Neural cell (in vitro differentiated cells): ENCODE data around the gene DCBLD2. TPM values are rescaled to one million over a fixed set of nuclear protein-coding genes. Genes with fewer than 3 reads are reported as not detected.

ENCODE experiments used
- H2AFZ ChIP-seq: fragments of 200-600, 300-800 bp; sonication (generic), shearing (Covaris generic); 2 replicates; pipeline ENCODE4 v1.6.0; 2014; ENCODE audit warnings: low read depth, mild to moderate bottlenecking, antibody characterized with exemption, low read length, moderate library complexity
- H3F3A ChIP-seq: fragments of 200-600 bp; shearing (Covaris generic); 2 replicates; pipeline ENCODE4 v1.6.1; 2016; ENCODE audit warnings: mild to moderate bottlenecking, moderate library complexity, mixed read lengths, antibody characterized with exemption, low read length; ENCODE audit not compliant: insufficient read depth, poor library complexity, severe bottlenecking
- H3K27ac ChIP-seq: fragments of 200-600, 300-800 bp; sonication (generic), shearing (Covaris generic); 2 replicates; pipeline ENCODE4 v1.5.1; 2014; ENCODE audit warnings: mild to moderate bottlenecking, low read length, moderate library complexity
- H3K27me3 ChIP-seq: fragments of 300-800, 200-600 bp; sonication (generic), shearing (Covaris generic); 2 replicates; pipeline ENCODE4 v1.6.0; 2014; ENCODE audit warnings: mild to moderate bottlenecking, low read depth, low read length, moderate library complexity; ENCODE audit not compliant: insufficient read depth
- H3K36me3 ChIP-seq: fragments of 300-800, 200-600 bp; sonication (generic), shearing (Covaris generic); 2 replicates; pipeline ENCODE4 v1.5.1; 2014; ENCODE audit warnings: mild to moderate bottlenecking, antibody characterized with exemption, low read length, moderate library complexity; ENCODE audit not compliant: insufficient read depth
- H3K4me2 ChIP-seq: fragments of 300-800, 200-600 bp; sonication (generic), shearing (Covaris generic); 2 replicates; pipeline ENCODE4 v1.6.0; 2014; ENCODE audit warnings: mild to moderate bottlenecking, low read length
- H3K4me3 ChIP-seq: fragments of 300-800, 200-600 bp; sonication (generic), shearing (Covaris generic); 2 replicates; pipeline ENCODE4 v1.5.1; 2014; ENCODE audit warnings: mild to moderate bottlenecking, low read length, moderate library complexity
- H3K79me2 ChIP-seq: fragments of 200-600 bp; shearing (Covaris generic); replicated peaks from 2 replicates; pipeline ENCODE4 v1.6.0; 2014; ENCODE audit warnings: mild to moderate bottlenecking, low read length, moderate library complexity; ENCODE audit not compliant: insufficient read depth
- H3K9ac ChIP-seq: fragments of 300-800, 200-600 bp; sonication (generic), shearing (Covaris generic); 2 replicates; pipeline ENCODE4 v1.6.1; 2016; ENCODE audit warnings: mild to moderate bottlenecking, low read length, mixed read lengths
- H3K9me2 ChIP-seq: fragments of 200-600 bp; shearing (Covaris generic); 2 replicates; pipeline ENCODE4 v1.6.1; 2016; ENCODE audit warnings: mild to moderate bottlenecking, low read length, mixed read lengths; ENCODE audit not compliant: insufficient read depth
- H3K9me3 ChIP-seq: fragments of 200-600, 300-800 bp; sonication (generic), shearing (Covaris generic); 2 replicates; pipeline ENCODE4 v1.6.1; 2016; ENCODE audit warnings: mild to moderate bottlenecking, mixed run types, low read length, moderate library complexity, mixed read lengths
- H4K20me1 ChIP-seq: fragments of 200-600 bp; shearing (Covaris generic); 2 replicates; pipeline ENCODE4 v1.6.1; 2016; ENCODE audit warnings: mild to moderate bottlenecking, mixed run types; ENCODE audit not compliant: insufficient read depth
- EZH2 ChIP-seq: fragments of 200-600, 300-800 bp; shearing (Covaris generic), sonication (generic); IDR thresholded peaks from 2 replicates; pipeline ENCODE4 v1.6.1; 2014; ENCODE audit warnings: antibody characterized with exemption, low read length, borderline replicate concordance, mild to moderate bottlenecking; ENCODE audit not compliant: insufficient read depth, poor library complexity, severe bottlenecking
- POLR2AphosphoS5 ChIP-seq: IDR thresholded peaks from 2 replicates; pipeline ENCODE4 v1.6.1; 2012
- RAD21 ChIP-seq: fragments of 450-650 bp; conservative IDR thresholded peaks from 2 replicates; pipeline ENCODE4 v1.6.1; 2014; ENCODE audit warnings: antibody characterized with exemption, mild to moderate bottlenecking, moderate library complexity
- TAF1 ChIP-seq: IDR thresholded peaks from 2 replicates; pipeline ENCODE4 v1.6.1; 2012; ENCODE audit warnings: low read depth
- polyA plus RNA-seq: library from polyadenylated mRNA; depleted of rRNA; stranded (reverse); fragments of >200 nt; gene quantifications from 2 replicates; pipeline ENCODE4 v1.2.3, GENCODE V29; 2014
- TF ChIP-seq, protein P1 (sequence below): IDR thresholded peaks from 2 replicates; pipeline ENCODE4 v1.6.1; 2012; ENCODE audit warnings: borderline replicate concordance
- TF ChIP-seq, protein P2 (sequence below): fragments of 450-650 bp; IDR thresholded peaks from 2 replicates; pipeline ENCODE4 v1.5.1; 2014; ENCODE audit warnings: antibody characterized with exemption, mild to moderate bottlenecking, moderate library complexity; ENCODE audit not compliant: poor library complexity, severe bottlenecking

DCBLD2 gene
- polyA plus RNA-seq, 1 donor from 2014 or later, result 69.0 TPM

DNA sequence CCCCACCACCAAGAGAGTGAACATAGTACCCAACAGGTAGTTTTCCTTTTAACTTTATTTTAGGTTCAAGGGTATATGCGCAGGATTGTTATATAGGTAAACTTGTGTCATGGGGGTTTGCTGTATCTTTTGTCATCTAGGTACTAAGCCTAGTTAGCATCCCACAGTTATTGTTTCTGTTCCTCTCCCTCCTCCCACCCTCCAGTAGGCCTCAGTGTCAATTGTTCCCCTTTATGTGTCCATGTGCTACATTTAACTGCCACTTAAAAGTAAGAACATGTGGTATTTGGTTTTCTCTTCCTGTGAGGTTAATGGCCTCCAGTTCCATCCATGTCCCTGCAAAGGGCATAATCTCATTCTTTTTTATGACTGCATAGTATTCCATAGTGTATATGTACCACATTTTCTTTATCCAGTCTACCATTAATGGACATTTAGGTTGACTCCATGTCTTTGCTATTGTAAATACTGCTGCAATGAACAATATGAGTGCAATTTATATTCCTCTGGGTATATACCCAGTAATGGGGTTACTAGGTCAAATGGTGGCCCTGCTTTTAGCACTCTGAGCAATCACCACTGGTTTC, 72.2 kb downstream of the DCBLD2 start:
- Histone ChIP-seq H2AFZ (no peak overlapping the region), H3K9ac (no peak overlapping the region), H3K79me2 (no peaks in the 10 kb centered on the region), H3K4me3 (no peak overlapping the region), H3K36me3 (peaks cover 19% of the 10 kb centered on the region), H3K27me3 (no peaks in the 10 kb centered on the region), H3K4me2 (no peak overlapping the region), H3K9me2 (no peaks in the 10 kb centered on the region), H4K20me1 (no peaks in the 10 kb centered on the region), H3K9me3 (peaks cover 6% of the 10 kb centered on the region), H3K27ac (no peak overlapping the region), H3F3A (no peaks in the 10 kb centered on the region)
- TF ChIP-seq, protein P1, sequence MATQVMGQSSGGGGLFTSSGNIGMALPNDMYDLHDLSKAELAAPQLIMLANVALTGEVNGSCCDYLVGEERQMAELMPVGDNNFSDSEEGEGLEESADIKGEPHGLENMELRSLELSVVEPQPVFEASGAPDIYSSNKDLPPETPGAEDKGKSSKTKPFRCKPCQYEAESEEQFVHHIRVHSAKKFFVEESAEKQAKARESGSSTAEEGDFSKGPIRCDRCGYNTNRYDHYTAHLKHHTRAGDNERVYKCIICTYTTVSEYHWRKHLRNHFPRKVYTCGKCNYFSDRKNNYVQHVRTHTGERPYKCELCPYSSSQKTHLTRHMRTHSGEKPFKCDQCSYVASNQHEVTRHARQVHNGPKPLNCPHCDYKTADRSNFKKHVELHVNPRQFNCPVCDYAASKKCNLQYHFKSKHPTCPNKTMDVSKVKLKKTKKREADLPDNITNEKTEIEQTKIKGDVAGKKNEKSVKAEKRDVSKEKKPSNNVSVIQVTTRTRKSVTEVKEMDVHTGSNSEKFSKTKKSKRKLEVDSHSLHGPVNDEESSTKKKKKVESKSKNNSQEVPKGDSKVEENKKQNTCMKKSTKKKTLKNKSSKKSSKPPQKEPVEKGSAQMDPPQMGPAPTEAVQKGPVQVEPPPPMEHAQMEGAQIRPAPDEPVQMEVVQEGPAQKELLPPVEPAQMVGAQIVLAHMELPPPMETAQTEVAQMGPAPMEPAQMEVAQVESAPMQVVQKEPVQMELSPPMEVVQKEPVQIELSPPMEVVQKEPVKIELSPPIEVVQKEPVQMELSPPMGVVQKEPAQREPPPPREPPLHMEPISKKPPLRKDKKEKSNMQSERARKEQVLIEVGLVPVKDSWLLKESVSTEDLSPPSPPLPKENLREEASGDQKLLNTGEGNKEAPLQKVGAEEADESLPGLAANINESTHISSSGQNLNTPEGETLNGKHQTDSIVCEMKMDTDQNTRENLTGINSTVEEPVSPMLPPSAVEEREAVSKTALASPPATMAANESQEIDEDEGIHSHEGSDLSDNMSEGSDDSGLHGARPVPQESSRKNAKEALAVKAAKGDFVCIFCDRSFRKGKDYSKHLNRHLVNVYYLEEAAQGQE, result no peak
- no peak for TF ChIP-seq POLR2AphosphoS5

DNA sequence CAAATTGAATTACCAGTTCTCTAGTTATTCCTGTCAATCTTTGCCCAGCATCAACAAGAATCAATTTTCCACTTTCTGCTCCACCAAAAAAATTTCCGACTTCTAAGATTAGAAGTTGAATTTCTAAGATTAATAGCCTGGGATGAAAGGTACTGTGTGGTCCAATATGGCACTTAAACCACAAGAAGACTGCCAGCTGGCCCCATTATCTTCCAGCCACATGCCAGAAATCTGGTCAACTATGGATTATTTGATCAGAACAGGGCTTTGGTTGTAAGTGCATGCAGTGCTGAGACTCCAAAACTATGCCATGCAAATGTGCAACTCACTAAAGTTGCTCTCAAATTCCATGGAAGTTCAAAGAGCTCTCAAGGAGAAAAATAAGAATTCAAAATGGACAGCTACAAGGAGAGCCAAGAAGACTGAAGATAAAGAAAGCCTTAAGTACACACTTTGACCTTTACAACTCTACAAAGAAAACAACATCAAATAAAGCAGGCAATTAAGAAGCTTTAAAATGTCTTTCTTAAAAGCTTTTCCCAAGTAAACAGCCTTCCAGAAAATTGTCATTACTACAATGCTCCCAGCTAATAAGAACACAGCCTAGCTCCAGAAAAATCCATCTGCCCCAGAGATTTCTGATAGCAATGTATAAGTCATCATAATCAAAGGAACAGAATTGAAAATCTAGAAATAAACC, 74.1 kb downstream of the DCBLD2 start:
- no peaks in the 10 kb centered on the region for H4K20me1 ChIP-seq
- H3K27me3 ChIP-seq, result no peaks in the 10 kb centered on the region
- TF ChIP-seq TAF1 (no peak), EZH2 (no peak)
- TF ChIP-seq, protein P2, sequence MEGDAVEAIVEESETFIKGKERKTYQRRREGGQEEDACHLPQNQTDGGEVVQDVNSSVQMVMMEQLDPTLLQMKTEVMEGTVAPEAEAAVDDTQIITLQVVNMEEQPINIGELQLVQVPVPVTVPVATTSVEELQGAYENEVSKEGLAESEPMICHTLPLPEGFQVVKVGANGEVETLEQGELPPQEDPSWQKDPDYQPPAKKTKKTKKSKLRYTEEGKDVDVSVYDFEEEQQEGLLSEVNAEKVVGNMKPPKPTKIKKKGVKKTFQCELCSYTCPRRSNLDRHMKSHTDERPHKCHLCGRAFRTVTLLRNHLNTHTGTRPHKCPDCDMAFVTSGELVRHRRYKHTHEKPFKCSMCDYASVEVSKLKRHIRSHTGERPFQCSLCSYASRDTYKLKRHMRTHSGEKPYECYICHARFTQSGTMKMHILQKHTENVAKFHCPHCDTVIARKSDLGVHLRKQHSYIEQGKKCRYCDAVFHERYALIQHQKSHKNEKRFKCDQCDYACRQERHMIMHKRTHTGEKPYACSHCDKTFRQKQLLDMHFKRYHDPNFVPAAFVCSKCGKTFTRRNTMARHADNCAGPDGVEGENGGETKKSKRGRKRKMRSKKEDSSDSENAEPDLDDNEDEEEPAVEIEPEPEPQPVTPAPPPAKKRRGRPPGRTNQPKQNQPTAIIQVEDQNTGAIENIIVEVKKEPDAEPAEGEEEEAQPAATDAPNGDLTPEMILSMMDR, result no peak
- no peaks in the 10 kb centered on the region for H3K9me2 ChIP-seq
- no peak overlapping the region for H3K9ac ChIP-seq
- H3K36me3 ChIP-seq, result peaks cover 9% of the 10 kb centered on the region
- H3K9me3 ChIP-seq, result no peaks in the 10 kb centered on the region
- H3K4me3 ChIP-seq, result no peak overlapping the region
- no peak overlapping the region for H3K4me2 ChIP-seq
- no peaks in the 10 kb centered on the region for H3K79me2 ChIP-seq
- H2AFZ ChIP-seq, result no peak overlapping the region
- H3K27ac ChIP-seq, result no peak overlapping the region
- H3F3A ChIP-seq, result no peaks in the 10 kb centered on the region

DNA sequence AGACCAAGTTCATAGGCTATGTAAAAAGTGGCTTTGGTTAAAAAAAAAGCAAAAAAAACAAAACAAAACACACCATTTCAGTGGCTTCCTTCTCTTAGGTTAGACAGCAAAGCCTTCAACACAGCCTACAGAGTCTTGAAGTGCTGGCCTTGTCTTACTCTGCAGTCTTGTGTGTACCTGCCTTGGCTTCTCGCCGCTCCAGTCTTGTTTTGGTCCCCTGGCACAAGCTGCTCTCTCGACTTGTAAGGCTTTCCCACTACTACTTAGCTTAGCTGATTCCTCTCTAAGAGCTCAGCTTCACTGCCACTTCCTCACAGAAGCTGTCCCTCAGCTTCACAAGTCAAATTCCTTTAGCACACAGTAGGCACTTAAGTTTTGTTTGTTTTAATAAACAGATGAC, 75.4 kb downstream of the DCBLD2 start:
- no peak overlapping the region for H3K9ac ChIP-seq
- no peaks in the 10 kb centered on the region for H4K20me1 ChIP-seq

More for the DNA sequence above, 75.4 kb downstream of the DCBLD2 start:
- H3K27ac ChIP-seq, result no peak overlapping the region
- no peak overlapping the region for H3K4me3 ChIP-seq
- H3K36me3 ChIP-seq, result peaks cover 9% of the 10 kb centered on the region
- H3K27me3 ChIP-seq, result no peaks in the 10 kb centered on the region
- no peaks in the 10 kb centered on the region for H3K9me3 ChIP-seq
- TF ChIP-seq, protein P1, result no peak
- TF ChIP-seq RAD21, result no peak
- no peaks in the 10 kb centered on the region for H3K79me2 ChIP-seq
- H2AFZ ChIP-seq, result no peak overlapping the region
- no peaks in the 10 kb centered on the region for H3F3A ChIP-seq
- no peak overlapping the region for H3K4me2 ChIP-seq
- no peaks in the 10 kb centered on the region for H3K9me2 ChIP-seq
